Stimulated activated CD8-positive, alpha-beta memory T cell treated with anti-CD3 and anti-CD28 coated beads, Interleukin-15, amount 100 ng/mL, for 48 hours (primary cell): ENCODE measurements around the gene PPP3CA.
"Not testable (repeated sequence)": the region's sequence is repeated elsewhere in the genome, so short reads cannot be mapped to it uniquely, and the experiment has no call there.

Source experiments
- DNase-seq, 2 donors: peaks; one replicate each; pipeline ENCODE4 v3.0.0-alpha.2; 2020; ENCODE audit warnings: low read depth in 2 of 2

Gene PPP3CA

DNA sequence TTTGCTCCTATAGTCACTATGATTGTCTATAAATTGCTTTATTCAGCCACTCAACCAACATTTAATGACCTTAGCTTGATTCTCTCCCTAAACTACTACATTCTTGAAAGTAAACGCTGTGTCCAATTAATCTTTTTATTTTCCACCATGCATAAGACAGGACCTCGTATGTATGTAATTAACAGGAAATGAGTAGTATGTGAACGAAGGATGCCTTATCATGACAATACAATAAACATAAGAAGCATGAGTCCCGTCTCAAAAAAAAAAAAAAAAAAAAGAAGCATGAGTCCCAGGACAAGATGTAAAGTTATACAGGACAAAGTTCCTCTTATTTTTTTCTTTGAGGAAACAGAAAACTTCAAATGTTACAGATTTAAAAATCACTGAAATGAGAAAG, 92.5 kb downstream of the PPP3CA start:
- DNase-seq, result no peak

GRCh38 chr4:101253121-101253520, 94.2 kb downstream of the PPP3CA start:
- no peak for DNase-seq

DNA sequence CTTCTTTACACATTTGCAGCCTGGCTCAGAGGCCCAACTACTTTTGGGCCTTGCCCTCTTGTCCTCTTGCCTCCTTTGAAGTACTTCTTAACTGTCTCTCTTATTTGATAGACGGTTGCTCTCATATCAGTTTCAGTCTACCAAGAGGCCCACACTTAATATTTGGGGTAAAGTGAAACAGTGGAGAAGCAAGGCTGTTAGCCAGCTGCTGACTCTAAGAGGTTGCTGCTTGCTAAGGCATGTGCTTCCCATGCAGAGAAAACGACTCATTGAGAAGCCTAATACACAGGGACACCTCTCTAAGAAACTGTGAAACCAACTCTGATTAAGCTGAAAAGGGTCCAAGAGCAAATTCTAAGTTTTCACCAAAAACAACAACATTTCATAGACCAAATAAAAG, 94.6 kb downstream of the PPP3CA start:
- no peak for DNase-seq

- DNase-seq, result no peak
These were observed 96.1 kb downstream of the PPP3CA start for GRCh38 chr4:101251261-101251660.

GRCh38 chr4:101244349-101244748, 103.0 kb downstream of the PPP3CA start:
- no peak for DNase-seq

DNA sequence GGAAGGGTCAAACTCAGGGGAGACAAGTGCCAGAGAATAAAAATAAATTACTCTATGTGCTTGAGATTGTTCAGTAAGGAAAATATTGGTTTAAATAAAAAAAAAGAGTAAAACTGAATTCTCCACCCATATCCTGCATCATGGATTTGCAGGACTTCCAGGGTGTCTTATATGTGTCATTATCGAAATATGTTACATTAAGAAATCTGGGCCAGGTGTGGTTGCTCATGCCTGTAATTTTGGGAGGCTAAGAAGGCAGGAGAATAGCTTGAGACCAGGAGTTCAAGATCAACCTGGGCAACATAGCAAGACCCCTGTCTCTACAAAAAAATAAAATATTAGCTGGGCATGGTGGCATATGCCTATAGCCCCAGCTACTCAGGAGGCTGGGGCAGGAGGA, 104.9 kb downstream of the PPP3CA start:
- DNase-seq, result no peak

DNA sequence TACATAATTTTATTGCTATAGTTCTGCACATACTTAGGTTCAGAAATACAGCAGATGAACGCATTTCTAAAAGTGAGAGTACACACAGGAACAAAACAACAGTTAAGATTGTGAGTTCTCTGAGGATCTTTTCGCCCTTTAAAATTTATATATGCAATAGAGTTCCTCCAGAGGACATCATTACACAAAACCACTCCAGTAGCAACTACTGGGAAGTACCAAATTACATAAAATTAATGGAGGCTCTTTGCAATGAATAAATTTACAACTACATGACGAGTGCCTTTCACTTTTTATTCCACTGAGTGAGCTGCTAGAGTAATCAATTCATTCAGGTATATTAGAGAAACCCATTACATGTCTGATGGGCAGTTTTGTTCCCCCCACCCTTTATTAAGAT, 107.2 kb downstream of the PPP3CA start:
- DNase-seq, result no peak

DNA sequence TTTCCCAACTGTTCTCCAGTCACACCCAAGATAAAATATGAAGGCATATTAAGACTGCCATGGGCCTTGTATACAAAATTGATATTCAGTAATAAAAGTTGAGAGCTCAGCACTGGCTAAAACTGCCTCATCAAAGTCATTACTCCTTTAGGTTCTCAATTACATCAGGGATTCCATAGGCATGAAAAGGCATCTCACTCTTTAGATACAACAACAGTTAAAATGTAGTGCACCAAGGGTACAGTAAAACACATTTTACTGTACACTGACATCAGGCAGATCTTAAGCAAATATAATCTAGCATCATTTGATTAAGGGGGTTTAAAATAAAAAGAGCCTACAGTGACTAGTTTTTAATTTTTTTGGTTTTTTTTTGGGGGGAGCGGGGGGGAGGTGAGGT, 107.7 kb downstream of the PPP3CA start:
- DNase-seq, result no peak

DNA sequence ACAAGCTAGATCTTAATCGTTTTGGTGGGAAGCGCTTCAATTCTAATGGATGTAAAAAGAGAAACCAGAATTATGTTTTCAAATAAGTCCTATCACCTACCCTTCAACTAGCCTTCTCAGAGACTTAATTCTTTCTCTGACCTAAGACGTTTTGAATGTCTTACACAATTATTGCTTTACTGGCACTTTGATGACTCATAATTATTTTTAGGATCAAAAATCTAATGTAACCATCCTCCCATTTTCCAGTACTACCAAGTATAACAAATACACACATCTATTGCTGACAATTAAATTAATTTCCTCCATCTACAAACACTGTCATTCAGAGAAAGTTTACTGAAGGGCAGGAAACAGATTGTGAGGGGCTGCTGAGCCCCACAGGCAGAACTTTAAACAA, 108.6 kb downstream of the PPP3CA start:
- DNase-seq, result no peak

DNA sequence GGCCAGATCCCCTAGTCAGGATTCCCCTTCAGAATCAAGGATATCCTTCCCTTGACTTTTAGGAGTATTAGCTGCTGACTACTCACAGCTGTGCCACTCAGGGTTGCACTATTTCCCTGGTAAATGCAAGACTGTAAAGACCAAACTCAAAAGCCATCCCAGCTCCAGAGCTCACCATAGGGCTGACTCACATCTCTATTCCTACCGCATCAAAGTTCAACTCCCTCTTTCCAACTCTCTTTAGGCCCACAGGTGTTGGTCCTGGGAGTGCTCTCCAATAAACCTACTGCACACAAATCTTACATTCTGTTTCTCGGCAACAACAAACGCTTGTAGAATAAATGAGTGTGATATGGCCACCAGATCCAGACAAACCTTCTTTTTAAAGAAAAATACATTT, 109.6 kb downstream of the PPP3CA start:
- no peak for DNase-seq

DNA sequence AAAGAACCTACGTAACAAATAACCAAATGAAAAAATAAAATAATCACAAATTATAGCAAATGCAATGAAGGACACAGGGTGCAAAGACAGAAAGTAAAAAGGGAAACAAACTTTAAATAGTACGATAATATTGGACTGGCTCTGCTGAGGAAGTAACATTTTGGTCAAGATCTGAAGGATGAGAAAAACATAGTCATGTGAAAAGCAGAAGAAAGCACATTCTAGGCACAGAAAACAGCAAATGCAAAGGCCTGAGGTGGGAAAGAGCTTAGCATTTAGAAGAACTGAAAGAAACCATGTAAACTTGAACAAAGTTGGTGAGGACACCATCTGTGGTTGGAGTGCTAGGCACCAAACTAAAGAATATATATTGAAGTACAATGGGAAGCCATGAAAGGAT, 111.2 kb downstream of the PPP3CA start:
- DNase-seq, result no peak

DNA sequence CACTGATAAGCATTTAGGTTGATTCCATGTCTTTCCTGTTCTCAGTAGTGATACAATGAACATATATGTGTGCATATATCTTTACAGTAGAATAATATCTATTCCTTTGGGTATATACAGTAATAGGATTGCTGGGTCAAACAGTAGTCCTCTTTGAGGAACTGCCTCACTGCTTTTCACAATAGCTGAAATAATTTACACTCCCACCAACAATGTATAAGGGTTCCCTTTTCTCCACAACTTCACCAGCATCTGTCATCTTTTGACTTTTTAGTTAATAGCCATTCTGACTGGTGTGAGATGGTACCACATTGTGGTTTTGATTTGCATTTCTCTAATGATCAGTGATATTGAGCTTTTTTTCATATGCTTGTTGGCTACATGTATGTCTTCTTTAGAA, 113.2 kb downstream of the PPP3CA start:
- DNase-seq, result not testable (repeated sequence)

DNA sequence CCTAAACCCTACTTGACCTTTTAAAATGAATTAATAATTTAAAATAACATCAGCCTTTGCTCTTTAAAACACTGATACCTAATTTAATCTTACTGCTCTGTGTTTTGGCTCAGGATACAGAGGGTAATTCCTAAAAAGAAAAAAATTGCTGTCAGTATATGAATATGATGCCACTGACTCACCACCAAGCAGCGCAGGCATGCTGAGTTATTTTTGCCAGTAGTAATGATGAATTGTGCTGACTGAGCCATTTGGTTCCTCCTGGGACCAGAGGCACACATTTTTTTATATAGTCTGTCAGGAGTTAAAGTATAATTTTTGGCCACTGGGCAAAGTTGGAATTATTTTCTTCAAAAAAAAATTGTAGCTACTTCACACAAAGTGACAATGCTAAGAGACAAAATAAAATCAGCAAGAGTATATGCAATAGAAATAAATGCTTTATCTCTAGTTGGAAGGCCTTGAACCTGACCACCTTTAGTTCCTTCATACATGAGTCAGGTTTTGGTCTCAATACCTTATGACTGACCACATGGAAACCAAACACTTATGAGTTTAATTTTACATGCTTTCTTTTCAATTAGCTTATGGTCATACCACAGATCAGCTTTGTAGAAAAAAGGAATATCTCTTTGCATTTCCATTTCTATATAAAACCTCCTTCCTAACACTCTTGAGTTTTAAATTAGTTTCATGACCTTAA, 115.1 kb downstream of the PPP3CA start:
- DNase-seq, result peak; percentile 1 to 32

- DNase-seq, result no peak
These were observed 116.4 kb downstream of the PPP3CA start for GRCh38 chr4:101230801-101231426.

DNA sequence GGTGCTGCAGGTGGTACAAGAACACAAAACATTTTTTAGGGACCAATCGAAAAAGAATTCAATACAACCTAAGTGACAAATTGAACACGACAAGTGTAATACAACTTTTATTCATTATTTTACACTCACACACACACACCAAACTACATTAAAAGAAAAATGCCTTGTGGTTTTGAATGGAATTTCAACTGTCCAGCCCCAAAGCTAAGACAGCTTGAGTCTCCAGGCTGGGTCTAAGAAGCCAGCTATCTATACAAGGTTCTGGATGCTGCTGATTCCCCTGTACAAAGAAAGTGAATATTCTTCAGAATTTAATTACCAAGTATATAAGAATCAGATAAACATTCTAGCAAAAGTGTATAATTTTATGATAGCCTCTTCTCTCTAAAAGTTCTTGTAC, 118.2 kb downstream of the PPP3CA start:
- no peak for DNase-seq

DNA sequence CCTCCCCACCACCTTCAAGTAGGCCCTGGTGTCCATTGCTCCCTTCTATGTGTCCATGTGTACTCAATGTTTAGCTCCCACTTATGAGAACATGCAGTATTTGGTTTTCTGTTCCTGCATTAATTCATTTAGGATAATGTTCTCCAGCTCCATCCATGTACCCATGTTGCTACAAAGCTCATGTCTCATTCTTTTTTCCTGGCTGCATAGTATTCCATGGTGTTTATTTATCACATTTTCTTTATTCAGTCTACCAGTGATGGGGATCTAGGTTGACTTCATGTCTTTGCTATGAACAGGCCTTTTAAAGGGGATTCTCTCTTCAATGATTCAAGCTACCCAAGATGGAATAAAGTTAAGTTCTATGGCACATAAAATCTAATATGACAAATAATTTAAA, 119.6 kb downstream of the PPP3CA start:
- DNase-seq, result no peak

GRCh38 chr4:101224358-101225218, 122.7 kb downstream of the PPP3CA start:
- no peak for DNase-seq

DNA sequence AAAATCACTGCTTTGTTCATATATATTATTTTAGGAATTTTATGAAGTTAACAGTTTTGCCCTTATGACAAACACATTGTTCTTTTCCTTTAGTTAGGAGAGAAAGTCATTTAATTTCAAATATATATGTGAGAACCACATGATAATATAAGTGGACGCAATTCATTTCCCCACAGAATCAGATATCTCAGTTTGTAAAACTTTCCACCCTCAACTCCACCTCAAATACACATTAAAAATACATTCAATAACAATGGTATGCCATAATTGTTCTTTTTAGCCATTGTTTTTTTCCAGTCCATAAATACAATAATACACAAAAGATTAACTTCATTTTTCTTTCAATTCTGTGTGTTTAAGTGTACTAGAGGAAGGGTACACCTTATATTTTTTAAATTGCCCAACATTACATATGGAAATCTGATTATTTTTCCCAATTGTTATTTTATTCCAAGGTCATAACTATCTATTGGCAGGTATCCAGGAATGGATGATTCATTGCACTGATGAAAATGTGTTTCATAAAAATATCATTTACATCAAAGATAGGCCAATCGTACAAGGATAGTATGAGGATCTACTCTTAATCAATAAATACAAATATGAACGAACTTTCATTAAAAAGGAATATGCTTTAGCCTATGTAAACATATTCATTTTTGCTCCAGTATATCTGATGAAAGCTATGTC, 125.0 kb downstream of the PPP3CA start:
- DNase-seq, result no peak

- DNase-seq, result no peak
These were observed 126.0 kb downstream of the PPP3CA start for GRCh38 chr4:101221294-101221693.

GRCh38 chr4:101218894-101219293, 128.4 kb downstream of the PPP3CA start:
- no peak for DNase-seq

DNA sequence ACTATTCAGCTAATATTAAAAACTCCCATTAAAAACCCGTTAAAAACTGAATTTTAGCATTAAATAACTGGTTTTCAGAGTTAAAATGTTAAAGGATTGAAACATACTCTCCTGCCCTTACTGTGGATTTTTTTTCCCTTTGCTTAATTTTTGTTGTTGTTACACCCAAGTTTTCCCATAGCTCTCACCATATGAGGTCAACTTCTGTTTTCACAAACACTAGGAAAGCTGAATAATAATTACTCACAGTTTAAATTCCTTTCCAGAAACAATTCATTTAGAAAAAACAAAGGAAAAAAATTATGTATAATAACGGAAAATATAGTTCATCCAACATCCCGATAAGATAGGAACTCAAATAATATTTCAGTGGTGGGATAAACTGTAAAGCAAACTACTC, 129.0 kb downstream of the PPP3CA start:
- DNase-seq, result no peak

- no peak for DNase-seq
These were observed 129.8 kb downstream of the PPP3CA start for GRCh38 chr4:101217353-101218031.
